ENCODE results near the gene IREB2. TPM values are rescaled to one million over a fixed set of nuclear protein-coding genes. Genes with fewer than 3 reads are reported as not detected.

The IREB2 gene
- total RNA-seq, 1 donor from 2014 or later, result 84.9 TPM

GRCh38 chr15:78492872-78493271 is 54.9 kb downstream of the IREB2 start:
- no peaks in the 10 kb centered on the region for H3K27me3 Mint-ChIP-seq (ENCODE audit: low read depth)
- H3K27ac Mint-ChIP-seq, result no peak overlapping the region
- peaks cover 43% of the 10 kb centered on the region for H3K36me3 Mint-ChIP-seq
- TF ChIP-seq CTCF (IDR thresholded peaks at IDR 0.05; ENCODE audit: unreplicated experiment), result no peak
- H3K9me3 Mint-ChIP-seq, result no peaks in the 10 kb centered on the region
- no peak overlapping the region for H3K4me3 Mint-ChIP-seq
- peaks cover 4% of the 10 kb centered on the region for H3K4me1 Mint-ChIP-seq
- DNase-seq (ENCODE audit: low spot score in 2 of 2, unreplicated experiment in 2 of 2), result no peak

- H3K4me1 Mint-ChIP-seq, result peaks cover 3% of the 10 kb centered on the region
- no peak for DNase-seq (ENCODE audit: low spot score in 2 of 2, unreplicated experiment in 2 of 2)
- TF ChIP-seq CTCF (IDR thresholded peaks at IDR 0.05; ENCODE audit: unreplicated experiment), result no peak
- H3K27me3 Mint-ChIP-seq (ENCODE audit: low read depth), result no peaks in the 10 kb centered on the region
- H3K27ac Mint-ChIP-seq, result no peak overlapping the region
- H3K9me3 Mint-ChIP-seq, result peaks cover 13% of the 10 kb centered on the region
- peaks cover 31% of the 10 kb centered on the region for H3K36me3 Mint-ChIP-seq
- H3K4me3 Mint-ChIP-seq, result no peak overlapping the region
Observed at GRCh38 chr15:78501857-78502256, 63.8 kb downstream of the IREB2 start.

GRCh38 chr15:78502641-78503040 is 64.6 kb downstream of the IREB2 start:
- H3K36me3 Mint-ChIP-seq, result peaks cover 27% of the 10 kb centered on the region

GRCh38 chr15:78506971-78507830 is 69.2 kb downstream of the IREB2 start, which contains the start of gene HYKK:
Gene HYKK, plus strand, starts transcription at chr15:78507577. Its CDS starts 5,512 bp downstream, at chr15:78513089.
- peaks cover 12% of the 10 kb centered on the region for H3K4me1 Mint-ChIP-seq
- H3K27ac Mint-ChIP-seq, result peak within 1 kb of the TSS; percentile 95
- H3K4me3 Mint-ChIP-seq, result peak within 1 kb of the TSS; percentile 83
- peaks cover 1% of the 10 kb centered on the region for H3K36me3 Mint-ChIP-seq
- H3K9me3 Mint-ChIP-seq, result peaks cover 4% of the 10 kb centered on the region
- no peak for TF ChIP-seq CTCF (IDR thresholded peaks at IDR 0.05; ENCODE audit: unreplicated experiment)
- no peaks in the 10 kb centered on the region for H3K27me3 Mint-ChIP-seq (ENCODE audit: low read depth)
- DNase-seq (ENCODE audit: low spot score in 2 of 2, unreplicated experiment in 2 of 2), result peak; percentile 88 to 93

More at GRCh38 chr15:78502641-78503040, 64.6 kb downstream of the IREB2 start:
- no peak for DNase-seq (ENCODE audit: low spot score in 2 of 2, unreplicated experiment in 2 of 2)
- peaks cover 13% of the 10 kb centered on the region for H3K9me3 Mint-ChIP-seq
- H3K4me3 Mint-ChIP-seq, result no peak overlapping the region
- H3K27me3 Mint-ChIP-seq (ENCODE audit: low read depth), result no peaks in the 10 kb centered on the region
- H3K4me1 Mint-ChIP-seq, result peaks cover 3% of the 10 kb centered on the region
- TF ChIP-seq CTCF (IDR thresholded peaks at IDR 0.05; ENCODE audit: unreplicated experiment), result no peak
- no peak overlapping the region for H3K27ac Mint-ChIP-seq

GRCh38 chr15:78507831-78508160 is 69.8 kb downstream of the IREB2 start:
- no peaks in the 10 kb centered on the region for H3K9me3 Mint-ChIP-seq
- no peaks in the 10 kb centered on the region for H3K27me3 Mint-ChIP-seq (ENCODE audit: low read depth)
- peaks cover 12% of the 10 kb centered on the region for H3K4me1 Mint-ChIP-seq
- peak overlapping the region; percentile 83 for H3K4me3 Mint-ChIP-seq
- no peaks in the 10 kb centered on the region for H3K36me3 Mint-ChIP-seq
- H3K27ac Mint-ChIP-seq, result peak overlapping the region; percentile 3
- DNase-seq (ENCODE audit: low spot score in 2 of 2, unreplicated experiment in 2 of 2), result peak in 1 of 2 experiments; percentile 22
- no peak for TF ChIP-seq CTCF (IDR thresholded peaks at IDR 0.05; ENCODE audit: unreplicated experiment)

Measured in mesothelial cell of epicardium (in vitro differentiated cells).